GM12864 (cell line): ENCODE results near the gene MPL.

Experiments used
- DNase-seq: peaks from one replicate; pipeline ENCODE4 v3.0.0-alpha.2; 2011; ENCODE audit warnings: low read depth
- H3K4me3 ChIP-seq: 2 replicates; pipeline ENCODE4 v1.5.1; 2011; ENCODE audit warnings: mild to moderate bottlenecking, low read depth, low read length, control low read depth
- CTCF ChIP-seq: IDR thresholded peaks from 2 replicates; pipeline ENCODE4 v1.5.1; 2011; ENCODE audit warnings: low read depth, mild to moderate bottlenecking, moderate library complexity, low read length, control low read depth, inconsistent platforms; ENCODE audit errors: missing control alignments

The MPL gene

GRCh38 chr1:43348343-43348808 lies 10.8 kb downstream of the MPL start:
- TF ChIP-seq CTCF = no peak
- no peak for DNase-seq

DNA sequence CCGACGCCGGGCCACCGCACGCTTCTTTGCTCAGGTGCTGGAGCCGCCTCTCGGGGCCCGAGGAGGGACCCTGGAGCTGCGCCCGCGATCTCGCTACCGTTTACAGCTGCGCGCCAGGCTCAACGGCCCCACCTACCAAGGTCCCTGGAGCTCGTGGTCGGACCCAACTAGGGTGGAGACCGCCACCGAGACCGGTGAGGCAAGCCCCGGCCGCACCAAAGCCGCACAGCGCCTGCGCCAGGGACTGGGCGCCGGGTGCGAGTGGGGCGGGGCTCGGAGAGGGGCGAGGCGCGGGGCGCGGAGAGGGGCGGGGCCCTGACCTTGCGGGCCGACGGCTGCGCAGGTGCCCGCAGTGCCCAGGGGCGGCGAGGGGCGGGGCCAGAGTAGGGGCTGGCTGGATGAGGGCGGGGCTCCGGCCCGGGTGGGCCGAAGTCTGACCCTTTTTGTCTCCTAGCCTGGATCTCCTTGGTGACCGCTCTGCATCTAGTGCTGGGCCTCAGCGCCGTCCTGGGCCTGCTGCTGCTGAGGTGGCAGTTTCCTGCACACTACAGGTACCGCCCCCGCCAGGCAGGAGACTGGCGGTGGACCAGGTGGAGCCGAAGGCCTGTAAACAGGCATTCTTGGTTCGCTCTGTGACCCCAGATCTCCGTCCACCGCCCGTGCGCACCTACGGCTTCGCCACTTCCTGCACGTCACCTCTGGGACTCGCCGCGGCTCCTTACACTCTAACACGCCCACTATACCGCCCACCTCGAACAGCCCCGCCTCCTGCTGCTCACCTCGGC lies 11.4 kb downstream of the MPL start:
- peak; percentile 54 for DNase-seq
- H3K4me3 ChIP-seq = peak overlapping the region; percentile 62
- no peak for TF ChIP-seq CTCF

More at GRCh38 chr1:43348343-43348808, 10.8 kb downstream of the MPL start:
- peak overlapping the region; percentile 62 for H3K4me3 ChIP-seq

DNA sequence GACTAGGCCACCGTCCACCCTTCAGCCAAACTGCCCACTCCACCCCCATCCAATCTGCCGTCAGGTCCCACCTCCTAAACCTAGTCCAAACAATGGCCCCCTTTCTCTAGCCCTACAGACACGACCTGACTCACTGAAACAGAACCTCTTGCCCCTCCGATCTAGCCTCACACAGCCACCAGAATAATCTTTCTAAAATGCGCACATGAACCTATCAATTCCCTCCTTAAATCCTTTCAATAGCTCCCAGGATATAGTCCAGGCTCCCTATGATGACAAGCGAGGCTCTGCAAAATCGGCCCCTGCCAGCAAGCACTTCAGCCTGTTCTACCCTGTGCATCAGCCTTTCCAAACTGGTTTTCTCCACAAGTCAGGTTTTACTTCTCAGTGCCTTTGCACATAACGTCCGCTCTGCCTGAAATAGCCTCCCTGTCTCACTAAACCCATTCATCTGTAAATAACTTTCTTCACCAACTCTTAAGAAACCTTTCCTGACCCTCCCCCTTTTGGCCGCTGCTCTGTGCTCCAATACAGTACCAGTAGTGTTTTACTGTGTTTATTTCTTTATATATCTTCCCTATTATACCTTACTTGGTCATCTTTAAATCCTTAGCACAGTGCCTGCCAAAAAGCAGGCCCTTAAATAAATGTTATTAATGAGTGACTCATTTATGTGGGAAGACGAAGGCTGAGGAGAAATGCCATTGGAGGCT lies 12.1 kb downstream of the MPL start:
- peak; percentile 44 for DNase-seq
- TF ChIP-seq CTCF = no peak
- peak overlapping the region; percentile 62 for H3K4me3 ChIP-seq

DNA sequence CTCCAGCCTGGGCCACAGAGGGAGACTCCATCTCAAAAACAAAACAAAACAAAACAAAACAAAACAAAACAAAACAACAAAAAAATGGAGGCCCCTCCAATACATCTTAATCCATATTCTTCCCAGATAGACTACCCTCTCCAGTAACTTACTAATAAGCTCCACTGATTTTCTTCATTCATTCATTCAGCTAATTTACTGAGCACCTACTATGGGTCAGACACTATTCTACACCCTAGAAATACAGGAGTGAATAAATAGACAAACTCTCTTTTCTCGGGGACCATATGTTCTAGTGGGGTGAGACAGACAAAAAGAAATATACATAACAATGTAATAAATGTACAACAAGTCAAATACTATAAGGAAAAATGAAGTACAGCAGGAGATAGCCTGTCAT lies 13.4 kb downstream of the MPL start:
- DNase-seq = no peak
- TF ChIP-seq CTCF = no peak
- H3K4me3 ChIP-seq = no peak overlapping the region

DNA sequence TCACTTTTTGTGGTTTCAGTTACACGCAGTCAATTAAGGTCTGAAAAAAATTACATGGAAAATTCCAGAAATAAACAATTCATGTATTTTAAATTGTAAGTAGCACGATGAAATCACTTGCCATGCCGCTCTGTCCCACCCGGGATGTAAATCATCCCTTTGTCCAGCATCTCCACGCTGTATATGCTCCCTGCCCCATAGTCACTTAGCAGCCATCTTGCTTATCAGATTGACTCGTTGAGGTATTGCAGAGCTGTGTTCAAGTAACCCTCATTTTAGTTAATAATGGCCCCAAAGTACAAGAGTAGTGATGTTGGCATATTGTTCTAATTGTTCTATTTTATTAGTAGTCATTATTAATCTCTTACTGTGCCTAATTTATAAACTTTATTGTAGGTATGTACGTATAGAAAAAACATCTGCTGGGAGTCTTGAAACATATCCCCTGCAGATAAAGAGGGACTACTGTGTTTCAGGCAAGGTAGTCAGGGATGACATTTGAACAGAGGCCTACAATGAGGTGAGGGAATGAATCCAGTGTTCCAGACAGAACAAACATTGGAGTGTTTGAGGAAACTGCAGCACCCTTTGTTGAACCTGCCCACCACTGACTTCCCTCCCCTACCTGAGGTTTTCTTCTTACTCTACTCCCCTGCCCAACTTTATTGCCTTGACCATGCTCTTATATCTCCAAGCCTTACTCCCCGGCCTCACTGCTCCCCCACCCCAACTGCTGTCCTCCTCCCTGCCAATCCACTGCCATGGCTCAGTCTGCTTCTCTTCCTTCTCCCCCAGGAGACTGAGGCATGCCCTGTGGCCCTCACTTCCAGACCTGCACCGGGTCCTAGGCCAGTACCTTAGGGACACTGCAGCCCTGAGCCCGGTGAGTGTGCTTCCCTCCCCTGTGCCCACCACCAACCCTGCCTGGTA lies 14.1 kb downstream of the MPL start:
- H3K4me3 ChIP-seq = no peak overlapping the region
- no peak for TF ChIP-seq CTCF
- no peak for DNase-seq

DNA sequence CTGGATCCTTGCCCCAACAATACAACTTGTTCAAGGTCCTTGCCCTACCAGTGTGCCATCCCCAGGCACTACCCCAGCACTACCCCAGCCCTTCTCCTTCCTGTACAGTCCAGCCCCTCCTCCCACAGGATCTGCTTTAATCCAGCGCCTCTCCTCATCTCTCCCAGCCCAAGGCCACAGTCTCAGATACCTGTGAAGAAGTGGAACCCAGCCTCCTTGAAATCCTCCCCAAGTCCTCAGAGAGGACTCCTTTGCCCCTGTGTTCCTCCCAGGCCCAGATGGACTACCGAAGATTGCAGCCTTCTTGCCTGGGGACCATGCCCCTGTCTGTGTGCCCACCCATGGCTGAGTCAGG lies 14.7 kb downstream of the MPL start:
- DNase-seq = no peak
- H3K4me3 ChIP-seq = no peak overlapping the region
- no peak for TF ChIP-seq CTCF
